SK-N-SH treated with all-trans-retinoic acid at 6 μM for 48 hours (cell line): ENCODE results near the gene MYO1B.

Experiments used
- ATAC-seq: fragments of 200-7000 bp; cut with Tn5 transposase; 3 replicates; pipeline ENCODE4 v1.9.1; 2020; ENCODE audit warnings: mild to moderate bottlenecking, moderate library complexity
- BACH2 ChIP-seq: fragments of 250-450 bp; sonication (Bioruptor Pico); IDR thresholded peaks from 2 replicates; pipeline ENCODE4 v1.9.0; 2021; ENCODE audit warnings: mild to moderate bottlenecking, borderline replicate concordance
- CSDC2 ChIP-seq: fragments of 250-450 bp; sonication (Bioruptor Pico); IDR thresholded peaks from 2 replicates; pipeline ENCODE4 v1.5.0; 2020; ENCODE audit warnings: mild to moderate bottlenecking, moderate library complexity
- CSRNP3 ChIP-seq: fragments of 250-450 bp; sonication (Bioruptor Pico); IDR thresholded peaks from 2 replicates; pipeline ENCODE4 v1.5.1; 2021; ENCODE audit warnings: mild to moderate bottlenecking, moderate library complexity
- ESRRG ChIP-seq: fragments of 250-450 bp; sonication (Bioruptor Pico); IDR thresholded peaks from 2 replicates; pipeline ENCODE4 v1.6.1; 2021; ENCODE audit warnings: mild to moderate bottlenecking
- GLIS3 ChIP-seq: fragments of 250-450 bp; sonication (Bioruptor Pico); IDR thresholded peaks from 2 replicates; pipeline ENCODE4 v1.5.0; 2020; ENCODE audit warnings: mild to moderate bottlenecking, moderate library complexity
- ISL1 ChIP-seq: fragments of 250-450 bp; sonication (Bioruptor Pico); IDR thresholded peaks from 2 replicates; pipeline ENCODE4 v2.1.2; 2022; ENCODE audit warnings: mild to moderate bottlenecking, moderate library complexity
- OSR1 ChIP-seq: fragments of 250-450 bp; sonication (Bioruptor Pico); IDR thresholded peaks from 2 replicates; pipeline ENCODE4 v1.8.0; 2022; ENCODE audit warnings: moderate library complexity, mild to moderate bottlenecking, inconsistent platforms
- PATZ1 ChIP-seq: fragments of 250-450 bp; sonication (Bioruptor Pico); IDR thresholded peaks from 2 replicates; pipeline ENCODE4 v1.8.0; 2020; ENCODE audit warnings: mild to moderate bottlenecking, moderate library complexity, borderline replicate concordance
- POU6F1 ChIP-seq: fragments of 250-450 bp; sonication (Bioruptor Pico); IDR thresholded peaks from 2 replicates; pipeline ENCODE4 v1.8.0; 2021; ENCODE audit warnings: low read depth, mild to moderate bottlenecking, moderate library complexity, borderline replicate concordance
- PPARA ChIP-seq: fragments of 250-450 bp; sonication (Bioruptor Pico); IDR thresholded peaks from 2 replicates; pipeline ENCODE4 v1.5.0; 2020; ENCODE audit warnings: mild to moderate bottlenecking, borderline replicate concordance
- RARB ChIP-seq: fragments of 250-450 bp; sonication (Bioruptor Pico); IDR thresholded peaks from 2 replicates; pipeline ENCODE4 v1.8.0; 2021; ENCODE audit warnings: mild to moderate bottlenecking, moderate library complexity
- SNAI2 ChIP-seq: fragments of 250-450 bp; sonication (Bioruptor Pico); IDR thresholded peaks from 2 replicates; pipeline ENCODE4 v1.5.0; 2020; ENCODE audit warnings: mild to moderate bottlenecking, moderate library complexity
- TOX ChIP-seq: fragments of 250-450 bp; sonication (Bioruptor Pico); IDR thresholded peaks from 2 replicates; pipeline ENCODE4 v1.8.0; 2021; ENCODE audit warnings: mild to moderate bottlenecking, moderate library complexity, borderline replicate concordance
- TSHZ2 ChIP-seq: fragments of 250-450 bp; sonication (Bioruptor Pico); IDR thresholded peaks from 2 replicates; pipeline ENCODE4 v1.5.0; 2020; ENCODE audit warnings: mild to moderate bottlenecking, moderate library complexity
- ZFP3 ChIP-seq: fragments of 250-450 bp; sonication (Bioruptor Pico); IDR thresholded peaks from 2 replicates; pipeline ENCODE4 v1.5.0; 2020; ENCODE audit warnings: mild to moderate bottlenecking, moderate library complexity
- ZFP30 ChIP-seq: fragments of 450-650 bp; formaldehyde crosslinking; IDR thresholded peaks from 2 replicates; pipeline ENCODE4 v1.5.0; 2022; ENCODE audit warnings: mild to moderate bottlenecking, moderate library complexity
- ZNF565 ChIP-seq: fragments of 450-650 bp; formaldehyde crosslinking; conservative IDR thresholded peaks from 2 replicates; pipeline ENCODE4 v1.5.0; 2020; ENCODE audit warnings: low read depth, mild to moderate bottlenecking, moderate library complexity
- ZNF8 ChIP-seq: fragments of 450-650 bp; formaldehyde crosslinking; IDR thresholded peaks from 2 replicates; pipeline ENCODE4 v1.5.0; 2020; ENCODE audit warnings: mild to moderate bottlenecking, moderate library complexity

Gene MYO1B

GRCh38 chr2:191360918-191361317 lies 115.7 kb downstream of the MYO1B start:
- no peak for TF ChIP-seq RARB (CRISPR knock-in tag)
- no peak for ATAC-seq

GRCh38 chr2:191362841-191363240 lies 117.6 kb downstream of the MYO1B start:
- TF ChIP-seq ZNF8 = no peak
- no peak for TF ChIP-seq ZNF565 (CRISPR knock-in tag)
- TF ChIP-seq POU6F1 = no peak
- TF ChIP-seq RARB (CRISPR knock-in tag) = no peak
- no peak for TF ChIP-seq CSRNP3 (CRISPR knock-in tag)
- no peak for TF ChIP-seq ESRRG (CRISPR knock-in tag)
- no peak for TF ChIP-seq TOX (CRISPR knock-in tag)
- TF ChIP-seq BACH2 (CRISPR knock-in tag) = no peak
- no peak for TF ChIP-seq SNAI2 (CRISPR knock-in tag)
- no peak for TF ChIP-seq GLIS3
- TF ChIP-seq PPARA (CRISPR knock-in tag) = no peak
- no peak for TF ChIP-seq ZFP3 (CRISPR knock-in tag)
- no peak for TF ChIP-seq ZFP30 (CRISPR knock-in tag)
- TF ChIP-seq CSDC2 = no peak
- TF ChIP-seq OSR1 (CRISPR knock-in tag) = no peak

GRCh38 chr2:191363267-191363666 lies 118.1 kb downstream of the MYO1B start:
- no peak for TF ChIP-seq CSDC2
- no peak for ATAC-seq

More at GRCh38 chr2:191362841-191363240, 117.6 kb downstream of the MYO1B start:
- ATAC-seq = no peak

- no peak for ATAC-seq
- TF ChIP-seq TSHZ2 (CRISPR knock-in tag) (no peak), POU6F1 (no peak), ISL1 (CRISPR knock-in tag) (no peak), PATZ1 (CRISPR knock-in tag) (no peak), TOX (CRISPR knock-in tag) (no peak), CSRNP3 (CRISPR knock-in tag) (no peak)
Observed at GRCh38 chr2:191365089-191365488, 119.9 kb downstream of the MYO1B start.
